CD4-positive, CD25-positive, alpha-beta regulatory T cell (primary cell): ENCODE measurements around the gene NDUFS8. TPM values are rescaled to one million over a fixed set of nuclear protein-coding genes. Genes with fewer than 3 reads are reported as not detected.

ENCODE experiments used
- ATAC-seq, 2 donors: fragments of 150-1000 bp; cut with Tn5 transposase; one replicate each; pipeline ENCODE4 v1.10.0; 2021; ENCODE audit warnings: low read depth in 2 of 2, moderate number of reproducible peaks in 2 of 2, moderate library complexity in 1 of 2
- DNase-seq, 3 donors: peaks; one replicate each; pipeline versions ENCODE4 v3.0.0 to v3.0.0-alpha.2; 2012 to 2022; ENCODE audit warnings: mixed read lengths in 1 of 3
- H3K27ac ChIP-seq: one replicate; pipeline ENCODE4 v1.7.0; 2013; ENCODE audit warnings: mild to moderate bottlenecking, low read length; ENCODE audit not compliant: insufficient read depth, poor library complexity, severe bottlenecking
- H3K27me3 ChIP-seq: one replicate; pipeline ENCODE4 v1.7.0; 2013; ENCODE audit warnings: low read length; ENCODE audit not compliant: control insufficient read depth, insufficient read depth
- H3K36me3 ChIP-seq: one replicate; pipeline ENCODE4 v1.7.0; 2013; ENCODE audit warnings: mild to moderate bottlenecking, low read length, moderate library complexity; ENCODE audit not compliant: control insufficient read depth, insufficient read depth
- H3K4me1 ChIP-seq: 2 replicates; pipeline ENCODE4 v1.7.0; 2013; ENCODE audit warnings: mild to moderate bottlenecking, low read length; ENCODE audit not compliant: insufficient read depth, control insufficient read depth, poor library complexity, severe bottlenecking
- H3K4me3 ChIP-seq: one replicate; pipeline ENCODE4 v1.7.0; 2013; ENCODE audit warnings: low read depth, mild to moderate bottlenecking, low read length, moderate library complexity
- H3K9me3 ChIP-seq, 2 experiments: 1 replicate in 1 of 2; 2 replicates in 1 of 2; pipeline ENCODE4 v1.7.0; 2013; ENCODE audit warnings: low read length in 2 of 2, mild to moderate bottlenecking in 1 of 2, moderate library complexity in 1 of 2; ENCODE audit not compliant: control insufficient read depth in 2 of 2
- H3K27ac Mint-ChIP-seq, 3 donors: one replicate each; pipeline ENCODE4 v1.8.0; 2020 to 2022; ENCODE audit warnings: mild to moderate bottlenecking in 3 of 3, mixed read lengths in 3 of 3, moderate library complexity in 2 of 3
- H3K27me3 Mint-ChIP-seq: one replicate; pipeline ENCODE4 v1.8.0; 2022; ENCODE audit warnings: mild to moderate bottlenecking, mixed read lengths
- H3K36me3 Mint-ChIP-seq: one replicate; pipeline ENCODE4 v1.8.0; 2020; ENCODE audit warnings: mixed read lengths
- H3K4me1 Mint-ChIP-seq, 4 donors: one replicate each; pipeline ENCODE4 v1.8.0; 2020 to 2022; ENCODE audit warnings: mixed read lengths in 4 of 4, mild to moderate bottlenecking in 1 of 4
- H3K4me3 Mint-ChIP-seq, 4 donors: one replicate each; pipeline ENCODE4 v1.8.0; 2020 to 2022; ENCODE audit warnings: mild to moderate bottlenecking in 4 of 4, mixed read lengths in 4 of 4, moderate library complexity in 3 of 4
- H3K9me3 Mint-ChIP-seq, 7 donors: one replicate each; pipeline ENCODE4 v1.8.0; 2020 to 2022; ENCODE audit warnings: mixed read lengths in 7 of 7, mild to moderate bottlenecking in 3 of 7, moderate library complexity in 2 of 7
- polyA plus RNA-seq, 4 donors: library from polyadenylated mRNA; unstranded; fragments of 300-500 nt; fragmentation: Illumina TruSeq; gene quantifications; one replicate each; pipeline ENCODE4 v1.2.3, GENCODE V29; 2021
- total RNA-seq: library from RNA; stranded (reverse); gene quantifications from one replicate; pipeline ENCODE4 v1.2.3, GENCODE V29; 2022

The NDUFS8 gene
- total and polyA plus RNA-seq, 5 donors from 2014 or later, result 66.6 to 166 (median 145) TPM

GRCh38 chr11:68004551-68005335 lies 25.7 kb upstream of the NDUFS8 start:
- Histone ChIP-seq H3K9me3 (no peaks in the 10 kb centered on the region), H3K27me3 (no peaks in the 10 kb centered on the region), H3K27ac (no peak overlapping the region), H3K4me1 (peaks cover 11% of the 10 kb centered on the region), H3K4me3 (peak overlapping the region; percentile 53), H3K36me3 (no peaks in the 10 kb centered on the region)
- ATAC-seq (no peak), DNase-seq (no peak)
- Mint-ChIP-seq H3K36me3 (no peaks in the 10 kb centered on the region), H3K4me1 (peaks cover 0 to 25% (median 9%) of the 10 kb centered on the region in 4 donors), H3K4me3 (peak overlapping the region; percentile 65 to 93 (median 86)), H3K27me3 (peaks cover 8% of the 10 kb centered on the region), H3K9me3 (no peaks in the 10 kb centered on the region), H3K27ac (peak overlapping the region in 2 of 3 donors; percentile 89 to 94)

GRCh38 chr11:68006606-68007166 lies 23.8 kb upstream of the NDUFS8 start:
- no peak overlapping the region for H3K27ac ChIP-seq
- Mint-ChIP-seq H3K27ac (no peak overlapping the region), H3K27me3 (peaks cover 8% of the 10 kb centered on the region)

GRCh38 chr11:68007498-68008380 lies 22.7 kb upstream of the NDUFS8 start:
- H3K4me3 Mint-ChIP-seq, result no peak overlapping the region
- Histone ChIP-seq H3K4me3 (no peak overlapping the region), H3K27ac (no peak overlapping the region), H3K36me3 (no peaks in the 10 kb centered on the region), H3K4me1 (peaks cover 11% of the 10 kb centered on the region), H3K27me3 (no peaks in the 10 kb centered on the region), H3K9me3 (no peaks in the 10 kb centered on the region)
- H3K27ac Mint-ChIP-seq, result no peak overlapping the region
- DNase-seq (no peak), ATAC-seq (no peak)
- peaks cover 0 to 1% (median 0%) of the 10 kb centered on the region in 7 donors for H3K9me3 Mint-ChIP-seq
- no peaks in the 10 kb centered on the region for H3K36me3 Mint-ChIP-seq
- H3K27me3 Mint-ChIP-seq, result peaks cover 5% of the 10 kb centered on the region
- peaks cover 0 to 18% (median 3%) of the 10 kb centered on the region in 4 donors for H3K4me1 Mint-ChIP-seq

More at GRCh38 chr11:68006606-68007166, 23.8 kb upstream of the NDUFS8 start:
- no peaks in the 10 kb centered on the region for H3K9me3 ChIP-seq
- no peak for DNase-seq
- H3K9me3 Mint-ChIP-seq, result peaks cover 0 to under 1% (median 0%) of the 10 kb centered on the region in 7 donors
- H3K36me3 ChIP-seq, result no peaks in the 10 kb centered on the region
- ATAC-seq, result no peak
- H3K36me3 Mint-ChIP-seq, result no peaks in the 10 kb centered on the region
- peak overlapping the region in 2 of 4 donors; percentile 47 to 65 for H3K4me3 Mint-ChIP-seq
- H3K4me3 ChIP-seq, result no peak overlapping the region
- peaks cover 0 to 25% (median 9%) of the 10 kb centered on the region in 4 donors for H3K4me1 Mint-ChIP-seq
- H3K27me3 ChIP-seq, result no peaks in the 10 kb centered on the region
- peaks cover 11% of the 10 kb centered on the region for H3K4me1 ChIP-seq

GRCh38 chr11:68008381-68009337 lies 21.8 kb upstream of the NDUFS8 start:
- no peak overlapping the region for H3K27ac Mint-ChIP-seq
- peaks cover 0 to 1% (median 0%) of the 10 kb centered on the region in 7 donors for H3K9me3 Mint-ChIP-seq
- no peak for DNase-seq
- no peak overlapping the region for H3K4me3 Mint-ChIP-seq
- Histone ChIP-seq H3K4me3 (no peak overlapping the region), H3K4me1 (peaks cover 7% of the 10 kb centered on the region), H3K9me3 (no peaks in the 10 kb centered on the region), H3K27me3 (no peaks in the 10 kb centered on the region), H3K36me3 (no peaks in the 10 kb centered on the region), H3K27ac (no peak overlapping the region)
- peaks cover 0 to 14% (median 2%) of the 10 kb centered on the region in 4 donors for H3K4me1 Mint-ChIP-seq
- no peaks in the 10 kb centered on the region for H3K36me3 Mint-ChIP-seq
- no peak for ATAC-seq
- H3K27me3 Mint-ChIP-seq, result peaks cover 5% of the 10 kb centered on the region

GRCh38 chr11:68009391-68010089 lies 20.9 kb upstream of the NDUFS8 start:
- H3K9me3 Mint-ChIP-seq, result peaks cover 0 to 1% (median 0%) of the 10 kb centered on the region in 7 donors
- Histone ChIP-seq H3K4me3 (no peak overlapping the region), H3K27ac (no peak overlapping the region), H3K9me3 (no peaks in the 10 kb centered on the region), H3K4me1 (no peaks in the 10 kb centered on the region), H3K27me3 (no peaks in the 10 kb centered on the region), H3K36me3 (no peaks in the 10 kb centered on the region)
- peaks cover 5% of the 10 kb centered on the region for H3K27me3 Mint-ChIP-seq
- H3K36me3 Mint-ChIP-seq, result no peaks in the 10 kb centered on the region
- ATAC-seq (no peak), DNase-seq (peak in 1 of 3 donors; percentile 39)
- peaks cover 0 to 9% (median 0%) of the 10 kb centered on the region in 4 donors for H3K4me1 Mint-ChIP-seq
- peak overlapping the region in 1 of 4 donors; percentile 54 for H3K4me3 Mint-ChIP-seq
- H3K27ac Mint-ChIP-seq, result no peak overlapping the region

DNA sequence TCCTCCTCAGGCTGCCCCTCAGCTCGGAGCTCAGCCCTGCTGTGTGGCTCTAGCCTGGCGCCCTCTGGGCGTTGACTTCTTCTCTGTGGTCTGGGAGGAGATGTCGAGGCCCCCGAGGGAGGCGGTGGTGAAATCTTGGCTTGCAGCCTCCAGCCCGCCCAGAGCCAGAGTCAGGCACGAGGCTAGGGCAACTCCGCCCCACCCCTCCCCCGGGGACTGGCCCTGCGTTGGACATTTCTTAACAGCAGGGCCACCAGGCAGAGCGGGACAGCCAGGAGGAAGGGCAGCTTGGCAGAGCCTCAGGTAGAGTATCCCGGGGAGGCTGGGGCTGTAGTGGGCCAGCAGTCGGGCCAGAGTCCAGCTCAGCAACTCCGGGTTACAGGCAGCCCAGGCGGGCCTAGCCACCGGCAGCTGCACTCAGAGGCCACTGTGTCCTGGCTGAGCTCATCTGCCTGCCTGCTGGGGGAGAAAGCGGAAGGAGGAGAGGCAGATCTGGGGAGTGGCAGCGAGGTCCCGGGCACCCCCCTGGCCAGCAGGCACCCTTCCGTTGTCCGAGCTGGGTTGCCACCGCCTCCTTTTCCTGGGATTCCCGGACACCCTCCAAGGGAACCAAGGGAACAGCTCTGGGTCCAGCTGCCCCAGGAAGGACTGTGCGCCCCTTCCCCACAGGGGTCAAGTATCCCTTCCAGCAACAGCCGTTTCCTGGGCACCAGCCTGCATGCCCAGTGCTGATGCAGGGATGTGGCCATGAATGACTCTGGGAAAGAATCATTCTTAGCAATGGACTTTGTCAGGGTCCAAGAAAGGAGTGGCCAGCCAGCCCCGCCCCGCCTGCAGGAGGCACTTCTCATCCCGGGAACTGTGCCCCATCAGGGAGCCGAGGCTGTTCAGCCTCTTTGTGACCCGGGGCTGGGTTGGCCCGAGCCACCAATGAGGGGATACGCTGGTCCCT lies 20.1 kb upstream of the NDUFS8 start, which contains the start of gene ALDH3B1:
Gene ALDH3B1 (plus strand): TSS at position 238 of the 952 bp plus-strand sequence. CDS start 4,971 bp downstream, outside the sequence.
- H3K36me3 ChIP-seq, result no peaks in the 10 kb centered on the region
- peaks cover 0 to 1% (median 0%) of the 10 kb centered on the region in 7 donors for H3K9me3 Mint-ChIP-seq
- no peak within 1 kb of the TSS for H3K27ac ChIP-seq
- H3K4me3 ChIP-seq, result no peak within 1 kb of the TSS
- H3K27me3 ChIP-seq, result no peaks in the 10 kb centered on the region
- DNase-seq, result no peak
- peak; percentile 25 to 35 for ATAC-seq
- no peak within 1 kb of the TSS for H3K27ac Mint-ChIP-seq
- H3K36me3 Mint-ChIP-seq, result no peaks in the 10 kb centered on the region
- peaks cover 5% of the 10 kb centered on the region for H3K27me3 Mint-ChIP-seq
- H3K4me3 Mint-ChIP-seq, result peak within 1 kb of the TSS in 1 of 4 donors; percentile 54
- peaks cover 0 to 4% (median 0%) of the 10 kb centered on the region in 4 donors for H3K4me1 Mint-ChIP-seq
- no peaks in the 10 kb centered on the region for H3K4me1 ChIP-seq
- no peaks in the 10 kb centered on the region for H3K9me3 ChIP-seq
